GM10248 (cell line): Measurements from ENCODE around the gene HAND2.

Source experiments
- CTCF ChIA-PET: fragments of 300-600 bp; sonication (Branson Sonifier 250); formaldehyde crosslinking; extraction: SDS; loops from one replicate; lab custom pipeline; 2021; ENCODE audit warnings: antibody characterized with exemption; lab: Yijun Ruan, JAX
- POLR2A ChIA-PET: fragments of 350-650 bp; sonication (Branson Sonifier 250); formaldehyde crosslinking; extraction: SDS; loops from one replicate; lab custom pipeline; 2020; ENCODE audit warnings: antibody characterized with exemption; lab: Yijun Ruan, JAX
- DNase-seq: peaks from one replicate; pipeline ENCODE4 v3.0.0; 2012; ENCODE audit errors: extremely low spot score
- CTCF ChIP-seq: IDR thresholded peaks from 2 replicates; pipeline ENCODE4 v1.5.1; 2012; ENCODE audit warnings: mild to moderate bottlenecking, low read depth; ENCODE audit errors: extremely low read depth, missing control alignments, control extremely low read depth

The HAND2 gene

GRCh38 chr4:173572493-173573129 lies 42.6 kb upstream of the HAND2 start:
- CTCF ChIA-PET = no interaction called here
- no peak for DNase-seq
- TF ChIP-seq CTCF = no peak
- POLR2A ChIA-PET = no interaction called here

- ChIA-PET CTCF (no interaction called here), POLR2A (no interaction called here)
- no peak for TF ChIP-seq CTCF
- DNase-seq = no peak
Observed at GRCh38 chr4:173571620-173572019, 41.6 kb upstream of the HAND2 start.

- POLR2A ChIA-PET = no interaction called here
Observed at GRCh38 chr4:173565281-173565680, 35.3 kb upstream of the HAND2 start.

GRCh38 chr4:173564461-173564860 lies 34.4 kb upstream of the HAND2 start:
- ChIA-PET POLR2A (no interaction called here), CTCF (no interaction called here)
- DNase-seq = no peak
- TF ChIP-seq CTCF = no peak

More at GRCh38 chr4:173565281-173565680, 35.3 kb upstream of the HAND2 start:
- CTCF ChIA-PET = no interaction called here
- DNase-seq = no peak
- no peak for TF ChIP-seq CTCF

- CTCF ChIA-PET = no interaction called here
- no peak for TF ChIP-seq CTCF
- DNase-seq = no peak
- POLR2A ChIA-PET = no interaction called here
Observed at GRCh38 chr4:173560896-173561295, 30.9 kb upstream of the HAND2 start.

- CTCF ChIA-PET = no interaction called here
- TF ChIP-seq CTCF = no peak
- POLR2A ChIA-PET = no interaction called here
- no peak for DNase-seq
Observed at GRCh38 chr4:173556398-173557131, 26.5 kb upstream of the HAND2 start.
